ENCODE data around the gene TOR1B.

Gene TOR1B

GRCh38 chr9:129815278-129815677 lies 12.3 kb downstream of the TOR1B start:
- DNase-seq = no peak

- no peak for DNase-seq
Measured at GRCh38 chr9:129816501-129817435, 13.8 kb downstream of the TOR1B start.

- no peak for DNase-seq
Measured at GRCh38 chr9:129822898-129823541, 20.0 kb downstream of the TOR1B start.

GRCh38 chr9:129823542-129823934 lies 20.6 kb downstream of the TOR1B start:
- no peak for DNase-seq

GRCh38 chr9:129823935-129824601 lies 21.1 kb downstream of the TOR1B start, which contains the start of gene TOR1A:
TOR1A (minus strand) TSS chr9:129824136; CDS start chr9:129824085, 51 bp downstream.
- peak; percentile 84 to 85 for DNase-seq

GRCh38 chr9:129826344-129826743 lies 23.4 kb downstream of the TOR1B start:
- DNase-seq = no peak

- no peak for DNase-seq
Measured at GRCh38 chr9:129826759-129827158, 23.8 kb downstream of the TOR1B start.

- DNase-seq = no peak
Measured at GRCh38 chr9:129828051-129828450, 25.1 kb downstream of the TOR1B start.

- DNase-seq = no peak
Measured at GRCh38 chr9:129828969-129829368, 26.0 kb downstream of the TOR1B start.

GRCh38 chr9:129832982-129833381 lies 30.0 kb downstream of the TOR1B start:
- no peak for DNase-seq

- DNase-seq = no peak
Measured at GRCh38 chr9:129834489-129835127, 31.6 kb downstream of the TOR1B start.

GRCh38 chr9:129835128-129835859 lies 32.3 kb downstream of the TOR1B start, which contains the start of the genes C9orf78 and USP20:
C9orf78 (minus strand) TSS chr9:129835275; CDS start chr9:129835221, 54 bp downstream.
USP20 (plus strand) TSS chr9:129835458; CDS start chr9:129852556, 17,098 bp downstream.
- DNase-seq = peak; percentile 95 to 98

- DNase-seq = no peak
Measured at GRCh38 chr9:129835860-129836223, 32.9 kb downstream of the TOR1B start.

- no peak for DNase-seq
Measured at GRCh38 chr9:129836311-129837007, 33.5 kb downstream of the TOR1B start.

GRCh38 chr9:129838707-129839259 lies 35.8 kb downstream of the TOR1B start:
- DNase-seq = no peak

- no peak for DNase-seq
Measured at GRCh38 chr9:129839324-129840023, 36.5 kb downstream of the TOR1B start.

GRCh38 chr9:129840034-129840433 lies 37.0 kb downstream of the TOR1B start:
- DNase-seq = peak in 1 of 2 experiments; percentile 49

- no peak for DNase-seq
Measured at GRCh38 chr9:129841071-129841470, 38.1 kb downstream of the TOR1B start.

- no peak for DNase-seq
Measured at GRCh38 chr9:129845373-129845772, 42.4 kb downstream of the TOR1B start.

GRCh38 chr9:129848712-129849441 lies 45.9 kb downstream of the TOR1B start:
- no peak for DNase-seq
